Endothelial cell of umbilical vein (primary cell): ENCODE data around the gene SV2C.

Experiments used
- FOS ChIP-seq: IDR thresholded peaks from 2 replicates; pipeline ENCODE4 v1.6.1; 2011; ENCODE audit warnings: mild to moderate bottlenecking, low read length, moderate library complexity, borderline replicate concordance; ENCODE audit not compliant: insufficient read depth
- TF ChIP-seq, protein P1 (sequence below), 2 donors: IDR thresholded peaks; 1 replicate in 1 of 2; 2 replicates in 1 of 2; pipeline ENCODE4 v1.5.1; 2011; ENCODE audit warnings: low read length in 2 of 2, mild to moderate bottlenecking in 2 of 2, moderate library complexity in 2 of 2, control low read depth in 1 of 2, inconsistent platforms in 1 of 2, low read depth in 1 of 2; ENCODE audit not compliant: insufficient read depth in 1 of 2; ENCODE audit errors: extremely low read depth in 1 of 2
- TF ChIP-seq, protein P2 (sequence below): IDR thresholded peaks from 2 replicates; pipeline ENCODE4 v1.6.1; 2011; ENCODE audit not compliant: insufficient read depth, insufficient read length

DNA sequence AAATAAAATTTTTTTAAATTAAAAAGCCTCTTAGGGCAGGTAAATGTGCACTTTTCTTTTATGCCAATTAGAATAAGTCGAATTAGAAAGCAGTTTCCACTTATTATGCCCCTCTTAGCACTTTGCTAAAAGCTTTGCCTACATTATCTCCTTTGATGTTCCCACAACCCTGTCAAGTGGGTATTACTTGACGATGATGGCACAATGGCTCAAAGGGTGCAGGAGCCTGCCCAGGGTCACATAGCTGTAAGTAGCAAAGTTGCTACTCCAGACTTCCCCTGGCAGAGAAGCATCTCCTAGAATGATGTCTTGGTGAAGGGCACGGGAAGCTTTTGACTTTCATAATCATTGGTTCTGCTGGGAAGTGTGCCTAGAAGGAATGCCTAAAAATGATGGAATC is 301.5 kb downstream of the SV2C start:
- TF ChIP-seq, protein P1, sequence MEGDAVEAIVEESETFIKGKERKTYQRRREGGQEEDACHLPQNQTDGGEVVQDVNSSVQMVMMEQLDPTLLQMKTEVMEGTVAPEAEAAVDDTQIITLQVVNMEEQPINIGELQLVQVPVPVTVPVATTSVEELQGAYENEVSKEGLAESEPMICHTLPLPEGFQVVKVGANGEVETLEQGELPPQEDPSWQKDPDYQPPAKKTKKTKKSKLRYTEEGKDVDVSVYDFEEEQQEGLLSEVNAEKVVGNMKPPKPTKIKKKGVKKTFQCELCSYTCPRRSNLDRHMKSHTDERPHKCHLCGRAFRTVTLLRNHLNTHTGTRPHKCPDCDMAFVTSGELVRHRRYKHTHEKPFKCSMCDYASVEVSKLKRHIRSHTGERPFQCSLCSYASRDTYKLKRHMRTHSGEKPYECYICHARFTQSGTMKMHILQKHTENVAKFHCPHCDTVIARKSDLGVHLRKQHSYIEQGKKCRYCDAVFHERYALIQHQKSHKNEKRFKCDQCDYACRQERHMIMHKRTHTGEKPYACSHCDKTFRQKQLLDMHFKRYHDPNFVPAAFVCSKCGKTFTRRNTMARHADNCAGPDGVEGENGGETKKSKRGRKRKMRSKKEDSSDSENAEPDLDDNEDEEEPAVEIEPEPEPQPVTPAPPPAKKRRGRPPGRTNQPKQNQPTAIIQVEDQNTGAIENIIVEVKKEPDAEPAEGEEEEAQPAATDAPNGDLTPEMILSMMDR (IDR thresholded peaks at IDR 0.05; ENCODE audit: extremely low read depth in 1 of 2, insufficient read depth in 1 of 2, low read depth in 1 of 2, low read length in 2 of 2), result no peak
- TF ChIP-seq FOS, result no peak
- TF ChIP-seq, protein P2, sequence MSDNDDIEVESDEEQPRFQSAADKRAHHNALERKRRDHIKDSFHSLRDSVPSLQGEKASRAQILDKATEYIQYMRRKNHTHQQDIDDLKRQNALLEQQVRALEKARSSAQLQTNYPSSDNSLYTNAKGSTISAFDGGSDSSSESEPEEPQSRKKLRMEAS, result no peak
